Keratinocyte (primary cell): Measurements from ENCODE around the gene FHOD1. TPM values are rescaled to one million over a fixed set of nuclear protein-coding genes. Genes with fewer than 3 reads are reported as not detected.
A peak's percentile ranks its signal among the peaks of the same experiment; 100 is the strongest.

ENCODE experiments used
- DNase-seq: peaks from one replicate; pipeline ENCODE4 v3.0.0-alpha.2; 2011; ENCODE audit warnings: low read depth, missing footprints, low spot score
- FAIRE-seq: peaks from 2 replicates; lab custom pipeline; 2011; peaks lifted over from hg19 to GRCh38; lab: Jason Lieb, UNC
- H2AFZ ChIP-seq: 2 replicates; pipeline ENCODE4 v1.6.0; 2012; ENCODE audit warnings: low read length, control low read depth, inconsistent platforms; ENCODE audit not compliant: control insufficient read depth
- H3K27ac ChIP-seq: 2 replicates; pipeline ENCODE4 v1.5.1; 2011; ENCODE audit warnings: low read length; ENCODE audit not compliant: control insufficient read depth, insufficient read depth
- H3K27me3 ChIP-seq: 3 replicates; pipeline ENCODE4 v1.6.0; 2011; ENCODE audit warnings: low read length; ENCODE audit not compliant: control insufficient read depth, insufficient read depth; ENCODE audit errors: extremely low read depth
- H3K36me3 ChIP-seq, 2 experiments: 2 replicates in 1 of 2; 3 replicates in 1 of 2; pipeline ENCODE4 v1.5.1; 2011; ENCODE audit warnings: low read length in 2 of 2, mild to moderate bottlenecking in 1 of 2; ENCODE audit not compliant: control insufficient read depth in 2 of 2, insufficient read depth in 2 of 2; ENCODE audit errors: extremely low read depth in 1 of 2
- H3K4me1 ChIP-seq: 3 replicates; pipeline ENCODE4 v1.5.1; 2011; ENCODE audit warnings: low read length; ENCODE audit not compliant: control insufficient read depth, insufficient read depth; ENCODE audit errors: extremely low read depth
- H3K4me2 ChIP-seq: 3 replicates; pipeline ENCODE4 v1.6.0; 2011; ENCODE audit warnings: low read depth, low read length; ENCODE audit not compliant: control insufficient read depth, insufficient read depth; ENCODE audit errors: extremely low read depth
- H3K4me3 ChIP-seq, 3 experiments: fragments of 200-600 bp in 1 of 3; sonication (generic) in 1 of 3; 2 replicates in 2 of 3; 3 replicates in 1 of 3; pipeline ENCODE4 v1.5.1; 2011 to 2016; ENCODE audit warnings: low read length in 3 of 3, mild to moderate bottlenecking in 3 of 3, control low read depth in 2 of 3, inconsistent platforms in 1 of 3, low read depth in 1 of 3, mixed read lengths in 1 of 3, mixed run types in 1 of 3, moderate library complexity in 1 of 3; ENCODE audit not compliant: control insufficient read depth in 2 of 3, insufficient read depth in 2 of 3; ENCODE audit errors: extremely low read depth in 1 of 3
- H3K79me2 ChIP-seq: 2 replicates; pipeline ENCODE4 v1.6.0; 2012; ENCODE audit warnings: low read length; ENCODE audit not compliant: control insufficient read depth, insufficient read depth
- H3K9ac ChIP-seq: 3 replicates; pipeline ENCODE4 v1.6.0; 2011; ENCODE audit warnings: low read length; ENCODE audit not compliant: control insufficient read depth, insufficient read depth; ENCODE audit errors: extremely low read depth
- H3K9me1 ChIP-seq: 3 replicates; pipeline ENCODE4 v1.6.0; 2011; ENCODE audit warnings: low read length; ENCODE audit not compliant: control insufficient read depth, insufficient read depth; ENCODE audit errors: extremely low read depth
- H3K9me3 ChIP-seq: 2 replicates; pipeline ENCODE4 v1.5.1; 2012; ENCODE audit warnings: low read depth, low read length; ENCODE audit not compliant: control insufficient read depth
- H4K20me1 ChIP-seq: 3 replicates; pipeline ENCODE4 v1.6.0; 2011; ENCODE audit warnings: low read length; ENCODE audit not compliant: control insufficient read depth, insufficient read depth; ENCODE audit errors: extremely low read depth
- EZH2 ChIP-seq: IDR thresholded peaks from one replicate; pipeline ENCODE4 v1.6.1; 2012; ENCODE audit warnings: inconsistent platforms, mild to moderate bottlenecking, low read length, moderate library complexity
- dilution Hi-C: fragments of 300-500 bp; cut with MboI; formaldehyde crosslinking; loops from one replicate; pipeline ENCODE4 v1.7.0; 2020; ENCODE audit warnings: low sequenced_read_pairs; ENCODE audit not compliant: extremely low pct_ligation_motif_present
- polyA plus RNA-seq, 5 experiments: library from polyadenylated mRNA; depleted of rRNA in 3 of 5; stranded (reverse) in 3 of 5; stranded (forward) in 1 of 5; unstranded in 1 of 5; fragments of >200 nt; gene quantifications; 1 replicate in 1 of 5; 2 replicates in 3 of 5; 3 replicates in 1 of 5; pipeline versions ENCODE4 v1.2.1 to v1.2.3, GENCODE V29; 2011 to 2012; ENCODE audit warnings: missing spikeins in 2 of 5, low read depth in 1 of 5, low replicate concordance in 1 of 5
- TF ChIP-seq, protein P1 (sequence below), 3 experiments: IDR thresholded peaks in 1 of 3; conservative IDR thresholded peaks in 1 of 3; optimal IDR thresholded peaks in 1 of 3; 2 replicates in 2 of 3; 3 replicates in 1 of 3; pipeline versions ENCODE3 to v1.5.1; 2011; ENCODE audit warnings: low read length in 3 of 3, mild to moderate bottlenecking in 3 of 3, moderate library complexity in 2 of 3, control low read depth in 1 of 3, inconsistent platforms in 1 of 3; ENCODE audit not compliant: insufficient read depth in 2 of 3; ENCODE audit errors: extremely low read depth in 1 of 3

The FHOD1 gene
- polyA plus RNA-seq, 1 donor (not counting 4 experiments of a cell fraction or from before 2014, with no cell fraction given) = 29.4 TPM

GRCh38 chr16:67246081-67246755 lies 1.1 kb downstream of the FHOD1 start:
- peaks cover 61% of the 10 kb centered on the region for H3K4me1 ChIP-seq

GRCh38 chr16:67245674-67246080 lies 1.6 kb downstream of the FHOD1 start:
- H3K27me3 ChIP-seq = peaks cover 18% of the 10 kb centered on the region
- peak overlapping the region; percentile 79 for H3K9ac ChIP-seq
- peak overlapping the region; percentile 79 to 86 (median 85) for H3K4me3 ChIP-seq
- no peak overlapping the region for H2AFZ ChIP-seq
- no peaks in the 10 kb centered on the region for H4K20me1 ChIP-seq
- peaks cover 66% of the 10 kb centered on the region for H3K4me1 ChIP-seq
- peaks cover 2% of the 10 kb centered on the region for H3K9me1 ChIP-seq
- H3K27ac ChIP-seq = peak overlapping the region; percentile 73
- no peaks in the 10 kb centered on the region for H3K9me3 ChIP-seq
- TF ChIP-seq EZH2 = no peak
- TF ChIP-seq, protein P1, sequence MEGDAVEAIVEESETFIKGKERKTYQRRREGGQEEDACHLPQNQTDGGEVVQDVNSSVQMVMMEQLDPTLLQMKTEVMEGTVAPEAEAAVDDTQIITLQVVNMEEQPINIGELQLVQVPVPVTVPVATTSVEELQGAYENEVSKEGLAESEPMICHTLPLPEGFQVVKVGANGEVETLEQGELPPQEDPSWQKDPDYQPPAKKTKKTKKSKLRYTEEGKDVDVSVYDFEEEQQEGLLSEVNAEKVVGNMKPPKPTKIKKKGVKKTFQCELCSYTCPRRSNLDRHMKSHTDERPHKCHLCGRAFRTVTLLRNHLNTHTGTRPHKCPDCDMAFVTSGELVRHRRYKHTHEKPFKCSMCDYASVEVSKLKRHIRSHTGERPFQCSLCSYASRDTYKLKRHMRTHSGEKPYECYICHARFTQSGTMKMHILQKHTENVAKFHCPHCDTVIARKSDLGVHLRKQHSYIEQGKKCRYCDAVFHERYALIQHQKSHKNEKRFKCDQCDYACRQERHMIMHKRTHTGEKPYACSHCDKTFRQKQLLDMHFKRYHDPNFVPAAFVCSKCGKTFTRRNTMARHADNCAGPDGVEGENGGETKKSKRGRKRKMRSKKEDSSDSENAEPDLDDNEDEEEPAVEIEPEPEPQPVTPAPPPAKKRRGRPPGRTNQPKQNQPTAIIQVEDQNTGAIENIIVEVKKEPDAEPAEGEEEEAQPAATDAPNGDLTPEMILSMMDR (optimal IDR thresholded peaks at IDR 0.05 in 1 of 3, IDR thresholded peaks at IDR 0.05 in 1 of 3, conservative IDR thresholded peaks at IDR 0.05 in 1 of 3; ENCODE audit: extremely low read depth in 1 of 3, insufficient read depth in 2 of 3, low read length in 3 of 3) = no peak
- peak overlapping the region; percentile 85 for H3K4me2 ChIP-seq
- FAIRE-seq (no peak), DNase-seq (no peak)
- dilution Hi-C loops = no loop called here
- H3K79me2 ChIP-seq = peaks cover 16% of the 10 kb centered on the region
- H3K36me3 ChIP-seq = peaks cover 0 to 5% of the 10 kb centered on the region in 2 experiments

More at GRCh38 chr16:67246081-67246755, 1.1 kb downstream of the FHOD1 start:
- H3K9me3 ChIP-seq = no peaks in the 10 kb centered on the region
- H3K27ac ChIP-seq = peak overlapping the region; percentile 73
- H3K79me2 ChIP-seq = peaks cover 16% of the 10 kb centered on the region
- no peak for DNase-seq
- no peak for TF ChIP-seq EZH2
- TF ChIP-seq, protein P1 (optimal IDR thresholded peaks at IDR 0.05 in 1 of 3, IDR thresholded peaks at IDR 0.05 in 1 of 3, conservative IDR thresholded peaks at IDR 0.05 in 1 of 3; ENCODE audit: extremely low read depth in 1 of 3, insufficient read depth in 2 of 3, low read length in 3 of 3) = peak; percentile 20 to 71 (median 46)
- H3K9ac ChIP-seq = peak overlapping the region; percentile 79
- dilution Hi-C loops = no loop called here
- peaks cover 0 to 5% of the 10 kb centered on the region in 2 experiments for H3K36me3 ChIP-seq
- no peak for FAIRE-seq
- H3K4me2 ChIP-seq = peak overlapping the region; percentile 85
- peaks cover 2% of the 10 kb centered on the region for H3K9me1 ChIP-seq
- peak overlapping the region; percentile 79 to 86 (median 85) for H3K4me3 ChIP-seq
- peaks cover 18% of the 10 kb centered on the region for H3K27me3 ChIP-seq
- peak overlapping the region; percentile 30 for H2AFZ ChIP-seq
- H4K20me1 ChIP-seq = no peaks in the 10 kb centered on the region
